ENCODE data around the gene APOBEC4.

The APOBEC4 gene

GRCh38 chr1:183600634-183601033 lies 52.5 kb downstream of the APOBEC4 start:
- Mint-ChIP-seq H3K4me1 (peaks cover 40% of the 10 kb centered on the region), H3K4me3 (no peak overlapping the region), H3K27ac (peak overlapping the region in 2 of 3 experiments; percentile 20 to 29), H3K27me3 (ENCODE audit: low read depth) (peaks cover 6% of the 10 kb centered on the region), H3K36me3 (ENCODE audit: low read depth) (no peaks in the 10 kb centered on the region), H3K9me3 (no peaks in the 10 kb centered on the region)
- TF ChIP-seq, protein P1, sequence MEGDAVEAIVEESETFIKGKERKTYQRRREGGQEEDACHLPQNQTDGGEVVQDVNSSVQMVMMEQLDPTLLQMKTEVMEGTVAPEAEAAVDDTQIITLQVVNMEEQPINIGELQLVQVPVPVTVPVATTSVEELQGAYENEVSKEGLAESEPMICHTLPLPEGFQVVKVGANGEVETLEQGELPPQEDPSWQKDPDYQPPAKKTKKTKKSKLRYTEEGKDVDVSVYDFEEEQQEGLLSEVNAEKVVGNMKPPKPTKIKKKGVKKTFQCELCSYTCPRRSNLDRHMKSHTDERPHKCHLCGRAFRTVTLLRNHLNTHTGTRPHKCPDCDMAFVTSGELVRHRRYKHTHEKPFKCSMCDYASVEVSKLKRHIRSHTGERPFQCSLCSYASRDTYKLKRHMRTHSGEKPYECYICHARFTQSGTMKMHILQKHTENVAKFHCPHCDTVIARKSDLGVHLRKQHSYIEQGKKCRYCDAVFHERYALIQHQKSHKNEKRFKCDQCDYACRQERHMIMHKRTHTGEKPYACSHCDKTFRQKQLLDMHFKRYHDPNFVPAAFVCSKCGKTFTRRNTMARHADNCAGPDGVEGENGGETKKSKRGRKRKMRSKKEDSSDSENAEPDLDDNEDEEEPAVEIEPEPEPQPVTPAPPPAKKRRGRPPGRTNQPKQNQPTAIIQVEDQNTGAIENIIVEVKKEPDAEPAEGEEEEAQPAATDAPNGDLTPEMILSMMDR (IDR thresholded peaks at IDR 0.05; ENCODE audit: unreplicated experiment in 3 of 3) = no peak

GRCh38 chr1:183600136-183600535 lies 53.0 kb downstream of the APOBEC4 start:
- Mint-ChIP-seq H3K4me3 (no peak overlapping the region), H3K27me3 (ENCODE audit: low read depth) (peaks cover 6% of the 10 kb centered on the region), H3K4me1 (peaks cover 35% of the 10 kb centered on the region), H3K27ac (peak overlapping the region in 2 of 3 experiments; percentile 20 to 29), H3K9me3 (no peaks in the 10 kb centered on the region), H3K36me3 (ENCODE audit: low read depth) (no peaks in the 10 kb centered on the region)
- TF ChIP-seq, protein P1 (IDR thresholded peaks at IDR 0.05; ENCODE audit: unreplicated experiment in 3 of 3) = no peak

DNA sequence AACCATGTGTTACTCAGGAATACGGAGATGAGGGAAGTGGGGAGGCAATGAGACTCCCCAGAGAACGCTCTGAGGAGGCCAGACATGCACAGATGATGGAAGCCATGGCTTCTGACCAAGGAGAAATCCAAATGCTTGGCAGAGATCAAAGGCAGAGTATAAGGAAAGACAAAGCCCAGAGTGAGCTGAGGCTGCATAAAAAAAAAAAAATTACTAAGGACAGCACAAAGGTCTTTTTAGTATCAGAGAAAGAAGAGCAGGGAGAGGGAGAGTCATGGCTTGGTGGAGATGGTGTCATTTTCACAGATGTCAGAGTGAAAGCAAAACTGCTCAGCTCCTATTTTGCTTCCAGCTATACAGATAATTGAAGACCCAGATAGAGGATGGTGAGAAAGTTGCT lies 54.7 kb downstream of the APOBEC4 start:
- TF ChIP-seq, protein P1 (IDR thresholded peaks at IDR 0.05; ENCODE audit: unreplicated experiment in 3 of 3) = no peak
- H3K9me3 Mint-ChIP-seq = no peaks in the 10 kb centered on the region
- H3K4me3 Mint-ChIP-seq = peak overlapping the region in 1 of 3 experiments; percentile 25
- H3K36me3 Mint-ChIP-seq (ENCODE audit: low read depth) = no peaks in the 10 kb centered on the region
- peaks cover 3% of the 10 kb centered on the region for H3K27me3 Mint-ChIP-seq (ENCODE audit: low read depth)
- peak overlapping the region; percentile 79 to 94 (median 89) for H3K27ac Mint-ChIP-seq
- peaks cover 20% of the 10 kb centered on the region for H3K4me1 Mint-ChIP-seq

- peaks cover 3% of the 10 kb centered on the region for H3K27me3 Mint-ChIP-seq (ENCODE audit: low read depth)
- H3K36me3 Mint-ChIP-seq (ENCODE audit: low read depth) = no peaks in the 10 kb centered on the region
- TF ChIP-seq, protein P1 (IDR thresholded peaks at IDR 0.05; ENCODE audit: unreplicated experiment in 3 of 3) = no peak
- peaks cover 20% of the 10 kb centered on the region for H3K4me1 Mint-ChIP-seq
- H3K4me3 Mint-ChIP-seq = no peak overlapping the region
- no peaks in the 10 kb centered on the region for H3K9me3 Mint-ChIP-seq
- H3K27ac Mint-ChIP-seq = peak overlapping the region; percentile 79 to 94 (median 89)
These were observed 55.3 kb downstream of the APOBEC4 start for GRCh38 chr1:183597656-183598347.

GRCh38 chr1:183596500-183596899 lies 56.6 kb downstream of the APOBEC4 start:
- no peaks in the 10 kb centered on the region for H3K9me3 Mint-ChIP-seq
- peak overlapping the region in 1 of 3 experiments; percentile 94 for H3K27ac Mint-ChIP-seq
- no peaks in the 10 kb centered on the region for H3K36me3 Mint-ChIP-seq (ENCODE audit: low read depth)
- TF ChIP-seq, protein P1 (IDR thresholded peaks at IDR 0.05; ENCODE audit: unreplicated experiment in 3 of 3) = no peak
- no peaks in the 10 kb centered on the region for H3K27me3 Mint-ChIP-seq (ENCODE audit: low read depth)
- no peak overlapping the region for H3K4me3 Mint-ChIP-seq
- peaks cover 20% of the 10 kb centered on the region for H3K4me1 Mint-ChIP-seq
